ENCODE data around the gene TACC2. TPM values are rescaled to one million over a fixed set of nuclear protein-coding genes. Genes with fewer than 3 reads are reported as not detected.

The TACC2 gene
- total and polyA plus RNA-seq, 2 donors (not counting 3 experiments of a cell fraction or from before 2014, with no cell fraction given): 14.4 to 46.2 TPM

DNA sequence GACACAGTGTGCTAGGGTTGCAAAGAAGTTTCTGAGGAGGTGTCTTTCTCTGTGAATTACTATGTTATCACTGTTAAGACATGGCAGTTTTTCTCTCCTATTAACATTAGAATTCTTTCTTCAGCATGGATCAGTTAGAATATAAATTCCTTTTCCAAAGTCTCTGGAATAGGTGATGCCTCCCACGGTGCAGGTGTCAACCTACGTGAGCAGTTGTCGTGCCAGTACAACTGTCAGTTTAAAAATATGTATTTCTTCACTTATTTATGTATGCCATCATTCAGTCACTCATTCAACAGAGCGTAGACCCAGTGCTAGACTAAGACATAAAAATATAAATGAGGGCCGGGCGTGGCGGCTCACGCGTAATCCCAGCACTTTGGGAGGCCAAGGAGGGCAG is 83.5 kb downstream of the TACC2 start:
- Histone ChIP-seq H3K27ac (ENCODE audit: insufficient read depth, low read depth, low read length) (no peak overlapping the region), H3K4me2 (ENCODE audit: insufficient read depth, low read length) (no peak overlapping the region), H3K4me1 (ENCODE audit: control insufficient read depth, extremely low read depth, insufficient read depth, low read length) (no peaks in the 10 kb centered on the region), H3K79me2 (ENCODE audit: control insufficient read depth, insufficient read depth, low read length) (no peaks in the 10 kb centered on the region), H3K9me3 (replicated peaks; ENCODE audit: control insufficient read depth, insufficient read depth, low read length) (no peaks in the 10 kb centered on the region), H3K27me3 (ENCODE audit: control insufficient read depth in 2 of 2, insufficient read depth in 2 of 2, low read length in 2 of 2) (peaks cover 0 to 1% of the 10 kb centered on the region in 2 experiments), H4K20me1 (replicated peaks; ENCODE audit: control insufficient read depth, extremely low read depth, insufficient read depth, low read length) (no peaks in the 10 kb centered on the region), H3K4me3 (replicated peaks in 1 of 3; ENCODE audit: insufficient read depth in 1 of 3, low read depth in 1 of 3, low read length in 3 of 3) (no peak overlapping the region), H3K36me3 (ENCODE audit: control insufficient read depth in 2 of 2, extremely low read depth in 1 of 2, insufficient read depth in 2 of 2, low read length in 2 of 2) (no peaks in the 10 kb centered on the region), H3K9ac (replicated peaks; ENCODE audit: extremely low read depth, insufficient read depth, low read length) (no peak overlapping the region), H3K9me1 (replicated peaks; ENCODE audit: control insufficient read depth, extremely low read depth, insufficient read depth, low read length) (no peaks in the 10 kb centered on the region), H2AFZ (ENCODE audit: low read depth, low read length) (no peak overlapping the region)
- dilution Hi-C loops (cut with MboI; ENCODE audit: extremely low pct_ligation_motif_present, low sequenced_read_pairs): no loop called here
- DNase-seq (ENCODE audit: low read depth, low spot score) (no peak), FAIRE-seq (no peak)
- no TSS peak for BruUV-seq (replicated peaks)
- POLR2A ChIA-PET: no interaction called here
- TF ChIP-seq EZH2 (IDR thresholded peaks at IDR 0.05; ENCODE audit: borderline replicate concordance, low read depth, low read length, severe bottlenecking) (no peak), JUN (IDR thresholded peaks at IDR 0.05; ENCODE audit: borderline replicate concordance, insufficient read depth, insufficient read length, low read depth) (no peak), FOS (IDR thresholded peaks at IDR 0.05; ENCODE audit: borderline replicate concordance, insufficient read depth, low read length) (no peak), POLR2AphosphoS5 (IDR thresholded peaks at IDR 0.05; ENCODE audit: insufficient read depth, low read depth, low read length) (no peak), POLR2A (IDR thresholded peaks at IDR 0.05; ENCODE audit: low read depth, low read length) (no peak), MYC (IDR thresholded peaks at IDR 0.05; ENCODE audit: low read depth, low read length) (no peak), GATA2 (IDR thresholded peaks at IDR 0.05; ENCODE audit: insufficient read depth, insufficient read length, low read depth, low read length) (no peak)
- TF ChIP-seq, protein P1, sequence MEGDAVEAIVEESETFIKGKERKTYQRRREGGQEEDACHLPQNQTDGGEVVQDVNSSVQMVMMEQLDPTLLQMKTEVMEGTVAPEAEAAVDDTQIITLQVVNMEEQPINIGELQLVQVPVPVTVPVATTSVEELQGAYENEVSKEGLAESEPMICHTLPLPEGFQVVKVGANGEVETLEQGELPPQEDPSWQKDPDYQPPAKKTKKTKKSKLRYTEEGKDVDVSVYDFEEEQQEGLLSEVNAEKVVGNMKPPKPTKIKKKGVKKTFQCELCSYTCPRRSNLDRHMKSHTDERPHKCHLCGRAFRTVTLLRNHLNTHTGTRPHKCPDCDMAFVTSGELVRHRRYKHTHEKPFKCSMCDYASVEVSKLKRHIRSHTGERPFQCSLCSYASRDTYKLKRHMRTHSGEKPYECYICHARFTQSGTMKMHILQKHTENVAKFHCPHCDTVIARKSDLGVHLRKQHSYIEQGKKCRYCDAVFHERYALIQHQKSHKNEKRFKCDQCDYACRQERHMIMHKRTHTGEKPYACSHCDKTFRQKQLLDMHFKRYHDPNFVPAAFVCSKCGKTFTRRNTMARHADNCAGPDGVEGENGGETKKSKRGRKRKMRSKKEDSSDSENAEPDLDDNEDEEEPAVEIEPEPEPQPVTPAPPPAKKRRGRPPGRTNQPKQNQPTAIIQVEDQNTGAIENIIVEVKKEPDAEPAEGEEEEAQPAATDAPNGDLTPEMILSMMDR (IDR thresholded peaks at IDR 0.05; ENCODE audit: extremely low read depth in 1 of 2, insufficient read depth in 1 of 2, low read depth in 1 of 2, low read length in 2 of 2): no peak
- TF ChIP-seq, protein P2, sequence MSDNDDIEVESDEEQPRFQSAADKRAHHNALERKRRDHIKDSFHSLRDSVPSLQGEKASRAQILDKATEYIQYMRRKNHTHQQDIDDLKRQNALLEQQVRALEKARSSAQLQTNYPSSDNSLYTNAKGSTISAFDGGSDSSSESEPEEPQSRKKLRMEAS (IDR thresholded peaks at IDR 0.05; ENCODE audit: insufficient read depth, insufficient read length): no peak
- intact Hi-C loops (cut with micrococcal nuclease): no loop called here
- CTCF ChIA-PET: interaction anchor here (1.5 kb wide), 1 partner anchor 21 kb away, joined by 5 read pairs; no protein-coding TSS in a partner anchor
